LNCaP clone FGC (cell line): ENCODE measurements around the gene FOXQ1.

Experiments
- DNase-seq: peaks from one replicate; pipeline ENCODE4 v3.0.0-alpha.2; 2011; ENCODE audit warnings: low read depth
- H3K4me3 ChIP-seq: 2 replicates; pipeline ENCODE4 v1.5.1; 2011; ENCODE audit warnings: mild to moderate bottlenecking, low read depth, low read length, control low read depth
- CTCF ChIP-seq: IDR thresholded peaks from 2 replicates; pipeline ENCODE4 v1.5.1; 2012; ENCODE audit warnings: mild to moderate bottlenecking; ENCODE audit not compliant: control insufficient read depth, insufficient read depth; ENCODE audit errors: extremely low read depth

Gene FOXQ1

GRCh38 chr6:1362643-1363042 lies 50.7 kb downstream of the FOXQ1 start:
- no peak overlapping the region for H3K4me3 ChIP-seq
- DNase-seq = no peak
- no peak for TF ChIP-seq CTCF

GRCh38 chr6:1363298-1363697 lies 51.4 kb downstream of the FOXQ1 start:
- H3K4me3 ChIP-seq = no peak overlapping the region
- no peak for DNase-seq
- no peak for TF ChIP-seq CTCF

GRCh38 chr6:1363729-1364572 lies 52.1 kb downstream of the FOXQ1 start:
- no peak overlapping the region for H3K4me3 ChIP-seq
- DNase-seq = no peak
- peak; percentile 52 for TF ChIP-seq CTCF
